Activated CD4-positive, alpha-beta T cell treated with anti-CD3 and anti-CD28 coated beads for 36 hours (primary cell): ENCODE measurements around the gene KISS1R. TPM values are rescaled to one million over a fixed set of nuclear protein-coding genes. Genes with fewer than 3 reads are reported as not detected.

Experiments used
- ATAC-seq: fragments of 200-7000 bp; cut with Tn5 transposase; one replicate; pipeline ENCODE4 v1.10.0; 2021; ENCODE audit warnings: mild to moderate bottlenecking, moderate library complexity
- CTCF ChIA-PET: fragments of 350-600 bp; sonication (Branson Sonifier 250); formaldehyde crosslinking; loops from one replicate; lab custom pipeline; 2021; ENCODE audit warnings: antibody characterized with exemption; lab: Charles Lee
- POLR2A ChIA-PET: fragments of 350-600 bp; sonication (Branson Sonifier 250); formaldehyde crosslinking; loops from one replicate; lab custom pipeline; 2021; ENCODE audit warnings: antibody characterized with exemption, inconsistent platforms; lab: Charles Lee
- DNase-seq: peaks from one replicate; pipeline ENCODE4 v3.0.0-alpha.2; 2020
- H3K27ac Mint-ChIP-seq: one replicate; pipeline ENCODE4 v1.8.0; 2021; ENCODE audit warnings: mixed read lengths
- H3K27me3 Mint-ChIP-seq: one replicate; pipeline ENCODE4 v1.8.0; 2021; ENCODE audit warnings: mixed read lengths
- H3K36me3 Mint-ChIP-seq: one replicate; pipeline ENCODE4 v1.8.0; 2021; ENCODE audit warnings: low read depth, mixed read lengths
- H3K4me1 Mint-ChIP-seq: one replicate; pipeline ENCODE4 v1.8.0; 2021; ENCODE audit warnings: mixed read lengths
- H3K4me3 Mint-ChIP-seq: one replicate; pipeline ENCODE4 v1.8.0; 2021; ENCODE audit warnings: mild to moderate bottlenecking, moderate library complexity, mixed read lengths
- H3K9me3 Mint-ChIP-seq: one replicate; pipeline ENCODE4 v1.8.0; 2021; ENCODE audit warnings: low read depth, mixed read lengths
- intact Hi-C, 2 experiments: fragments of 100-400 bp; cut with DNase I in 1 of 2; cut with micrococcal nuclease in 1 of 2; formaldehyde crosslinking; loops; one replicate each; pipeline versions ENCODE4 v1.14.2 to v1.15.1; 2022 to 2024; cut with DNase I, micrococcal nuclease
- total RNA-seq, 2 experiments: library from RNA; stranded (reverse); gene quantifications; one replicate each; pipeline ENCODE4 v1.2.3, GENCODE V29; 2021

KISS1R gene
- 10 to 100 TPM; 14.3 to 18.4 TPM for total RNA-seq

- intact Hi-C loops, result no loop called here
- ChIA-PET CTCF (interaction anchor here (0.7 kb wide), 1 partner anchor 54 kb away, joined by 3 read pairs; no protein-coding TSS in a partner anchor), POLR2A (no interaction called here)
- Mint-ChIP-seq H3K27me3 (no peaks in the 10 kb centered on the region), H3K36me3 (peaks cover 8% of the 10 kb centered on the region), H3K9me3 (no peaks in the 10 kb centered on the region), H3K4me1 (peaks cover 19% of the 10 kb centered on the region), H3K4me3 (peak within 1 kb of the TSS; percentile 80), H3K27ac (no peak within 1 kb of the TSS)
- ATAC-seq (peak; percentile 6), DNase-seq (peak; percentile 73)
Observed at GRCh38 chr19:917323-918151, at the start of gene KISS1R. Gene KISS1R (plus strand): TSS chr19:917333. CDS start chr19:917503, 170 bp downstream.

DNA sequence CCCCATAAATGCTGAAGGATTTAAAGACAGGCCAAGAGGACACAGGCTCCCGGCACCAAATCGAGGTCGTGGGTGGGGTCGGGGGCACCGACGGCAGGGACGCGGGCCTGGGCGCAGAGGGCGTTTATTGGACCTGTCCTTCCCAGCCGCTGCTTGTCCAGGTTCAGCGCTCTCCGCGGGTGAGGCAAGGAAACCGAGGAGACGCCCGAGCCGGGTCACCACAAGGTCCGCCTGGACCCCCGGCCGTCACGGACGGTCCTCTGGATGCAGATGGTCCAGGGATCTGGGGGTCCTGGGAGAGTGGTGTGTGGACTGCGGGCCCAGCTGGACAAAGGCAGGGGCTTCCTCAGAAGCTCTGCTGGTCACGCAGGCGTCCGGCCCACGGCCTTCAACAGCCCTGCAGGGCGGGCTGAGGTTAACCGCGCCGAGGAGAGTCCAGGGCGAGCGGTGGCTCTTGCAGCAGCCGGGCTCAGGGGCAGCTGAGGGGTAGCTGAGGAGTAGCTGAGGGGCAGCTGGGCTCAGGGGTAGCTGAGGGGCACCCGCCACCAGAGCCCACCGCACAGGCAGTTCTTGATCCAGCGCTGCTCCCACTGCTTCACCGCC lies 49.2 kb upstream of the KISS1R start:
- H3K9me3 Mint-ChIP-seq, result no peaks in the 10 kb centered on the region
- no peak overlapping the region for H3K4me3 Mint-ChIP-seq
- CTCF ChIA-PET, result no interaction called here
- POLR2A ChIA-PET, result no interaction called here
- DNase-seq, result no peak
- no peak overlapping the region for H3K27ac Mint-ChIP-seq
- intact Hi-C loops, result no loop called here
- ATAC-seq, result no peak
- peaks cover 9% of the 10 kb centered on the region for H3K36me3 Mint-ChIP-seq
- peaks cover 20% of the 10 kb centered on the region for H3K4me1 Mint-ChIP-seq
- no peaks in the 10 kb centered on the region for H3K27me3 Mint-ChIP-seq

GRCh38 chr19:868458-869244 lies 48.5 kb upstream of the KISS1R start:
- POLR2A ChIA-PET, result no interaction called here
- intact Hi-C loops, result no loop called here
- Mint-ChIP-seq H3K27ac (no peak overlapping the region), H3K9me3 (no peaks in the 10 kb centered on the region), H3K36me3 (peaks cover 9% of the 10 kb centered on the region), H3K4me3 (no peak overlapping the region), H3K4me1 (peaks cover 15% of the 10 kb centered on the region), H3K27me3 (no peaks in the 10 kb centered on the region)
- no peak for ATAC-seq
- CTCF ChIA-PET, result no interaction called here
- DNase-seq, result no peak

DNA sequence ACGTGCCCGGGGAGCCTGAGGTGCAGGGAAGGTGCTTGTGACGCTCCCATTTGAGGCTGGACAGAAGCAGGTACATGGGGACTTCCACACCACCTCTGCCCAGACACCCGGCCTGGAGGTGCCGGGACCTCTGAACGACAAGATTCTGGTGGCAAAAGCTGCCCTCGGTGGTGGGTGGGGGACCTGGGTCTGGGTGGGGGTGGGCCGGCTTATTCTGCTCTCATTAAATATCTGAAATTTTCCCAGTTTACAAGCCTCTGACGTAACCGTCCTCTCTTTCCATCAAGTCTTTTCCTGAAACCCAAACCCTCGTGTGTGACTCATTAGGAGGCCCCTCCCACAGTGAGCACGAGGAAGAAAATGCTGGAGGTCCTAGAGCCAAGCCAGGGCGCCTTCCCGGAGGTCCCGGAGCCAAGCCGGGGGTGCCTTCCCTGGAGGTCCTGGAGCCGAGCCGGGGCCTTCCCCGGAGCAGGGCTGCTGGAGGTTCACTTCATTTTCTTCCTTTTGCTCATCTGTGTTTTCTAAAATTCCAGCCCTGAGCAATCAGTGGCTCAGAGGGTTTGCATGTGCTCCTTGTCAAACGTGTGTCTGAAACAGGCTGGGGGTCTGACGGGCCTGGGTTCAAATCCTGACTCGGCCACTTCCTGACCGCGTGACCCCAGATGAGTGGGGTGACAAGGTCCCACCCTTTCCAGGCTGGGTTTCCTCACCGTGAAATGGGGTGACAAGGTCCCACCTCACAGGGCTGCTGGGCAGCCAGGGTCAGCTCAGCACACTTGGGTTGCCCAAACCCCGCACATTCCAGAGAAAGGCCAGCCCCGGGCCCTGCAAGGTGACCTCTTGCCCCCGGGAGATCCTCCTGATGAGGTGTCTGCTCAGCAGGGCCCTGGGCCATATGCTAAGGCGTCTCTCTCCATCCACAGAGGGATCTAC lies 47.6 kb upstream of the KISS1R start:
- H3K27ac Mint-ChIP-seq, result no peak overlapping the region
- ATAC-seq, result no peak
- no peaks in the 10 kb centered on the region for H3K27me3 Mint-ChIP-seq
- H3K4me1 Mint-ChIP-seq, result peaks cover 12% of the 10 kb centered on the region
- H3K36me3 Mint-ChIP-seq, result peaks cover 9% of the 10 kb centered on the region
- intact Hi-C loops, result no loop called here
- H3K9me3 Mint-ChIP-seq, result no peaks in the 10 kb centered on the region
- H3K4me3 Mint-ChIP-seq, result no peak overlapping the region
- ChIA-PET CTCF (no interaction called here), POLR2A (no interaction called here)
- no peak for DNase-seq

DNA sequence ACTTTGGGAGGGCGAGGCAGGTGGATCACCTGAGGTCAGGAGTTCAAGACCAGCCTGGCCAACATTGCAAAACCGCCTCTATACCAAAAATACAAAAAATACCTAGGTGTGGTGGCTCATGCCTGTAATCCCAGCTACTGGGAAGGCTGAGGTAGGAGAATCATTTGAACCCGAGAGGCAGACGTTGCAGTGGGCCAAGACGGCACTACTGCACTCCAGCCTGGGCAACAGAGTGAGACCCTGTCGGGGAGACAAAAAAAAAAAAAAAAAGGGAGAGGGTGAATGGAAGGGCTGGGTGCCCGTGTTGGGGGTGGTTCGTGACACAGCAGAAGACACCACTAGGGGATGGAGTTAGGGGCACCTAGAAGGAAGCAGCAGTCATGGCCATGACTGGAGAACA lies 46.8 kb upstream of the KISS1R start:
- ATAC-seq (no peak), DNase-seq (no peak)
- H3K4me3 Mint-ChIP-seq, result no peak overlapping the region
- peaks cover 9% of the 10 kb centered on the region for H3K36me3 Mint-ChIP-seq
- ChIA-PET CTCF (no interaction called here), POLR2A (no interaction called here)
- H3K27ac Mint-ChIP-seq, result no peak overlapping the region
- H3K9me3 Mint-ChIP-seq, result no peaks in the 10 kb centered on the region
- no peaks in the 10 kb centered on the region for H3K27me3 Mint-ChIP-seq
- intact Hi-C loops, result no loop called here
- peaks cover 12% of the 10 kb centered on the region for H3K4me1 Mint-ChIP-seq

- intact Hi-C loops, result no loop called here
- no peak for DNase-seq
- Mint-ChIP-seq H3K36me3 (peaks cover 9% of the 10 kb centered on the region), H3K4me1 (peaks cover 12% of the 10 kb centered on the region), H3K27ac (no peak overlapping the region), H3K27me3 (no peaks in the 10 kb centered on the region), H3K4me3 (no peak overlapping the region), H3K9me3 (no peaks in the 10 kb centered on the region)
- ChIA-PET POLR2A (no interaction called here), CTCF (no interaction called here)
- no peak for ATAC-seq
Observed at GRCh38 chr19:870963-871401, 46.2 kb upstream of the KISS1R start.

DNA sequence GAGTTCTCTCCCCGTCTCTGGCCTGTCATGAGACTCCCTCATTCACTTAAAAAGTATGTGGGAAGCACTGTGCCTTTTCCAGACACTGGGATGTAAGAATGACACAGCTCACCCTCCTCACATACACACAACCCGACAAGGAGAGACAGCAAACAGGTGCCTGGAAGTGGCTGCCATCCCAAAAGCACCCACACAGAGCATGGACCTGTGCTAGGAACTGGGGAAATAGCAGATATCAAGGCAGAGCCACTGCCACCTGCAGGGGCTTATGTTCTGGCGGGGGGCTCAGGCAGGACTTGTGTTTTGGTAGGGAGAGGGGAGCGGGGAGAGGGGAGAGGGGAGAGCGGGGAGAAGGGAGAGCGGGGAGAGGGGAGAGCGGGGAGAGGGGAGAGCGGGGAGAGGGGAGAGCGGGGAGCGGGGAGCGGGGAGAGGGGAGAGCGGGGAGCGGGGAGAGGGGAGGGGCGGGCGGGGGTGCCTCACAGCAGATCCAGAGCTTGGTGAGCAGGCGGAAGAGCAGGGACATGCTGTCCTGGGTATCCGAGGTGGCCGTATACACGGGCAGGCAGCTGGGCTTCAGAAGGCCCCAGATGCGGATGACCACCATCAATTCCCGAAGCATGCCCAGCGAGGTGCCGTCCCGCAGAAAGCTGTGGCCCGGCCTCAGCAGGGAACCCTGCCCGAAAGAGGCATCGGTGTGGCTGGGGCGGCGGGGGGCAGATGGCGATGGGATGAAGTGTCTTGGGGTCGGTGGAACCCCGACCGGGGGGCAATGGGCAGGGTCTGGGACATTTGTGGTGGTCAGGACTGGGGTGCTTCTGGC lies 45.5 kb upstream of the KISS1R start:
- ATAC-seq, result no peak
- no peak for DNase-seq
- H3K27me3 Mint-ChIP-seq, result no peaks in the 10 kb centered on the region
- H3K4me3 Mint-ChIP-seq, result no peak overlapping the region
- ChIA-PET POLR2A (interaction anchor here (0.6 to 1.3 kb wide), 2 partner anchors 8 to 80 kb away, joined by 3 to 4 read pairs; no protein-coding TSS in a partner anchor), CTCF (no interaction called here)
- peaks cover 9% of the 10 kb centered on the region for H3K36me3 Mint-ChIP-seq
- intact Hi-C loops, result no loop called here
- no peak overlapping the region for H3K27ac Mint-ChIP-seq
- no peaks in the 10 kb centered on the region for H3K9me3 Mint-ChIP-seq
- H3K4me1 Mint-ChIP-seq, result peaks cover 12% of the 10 kb centered on the region

- H3K36me3 Mint-ChIP-seq, result peaks cover 9% of the 10 kb centered on the region
- no peak overlapping the region for H3K4me3 Mint-ChIP-seq
- H3K27me3 Mint-ChIP-seq, result no peaks in the 10 kb centered on the region
- ATAC-seq (peak; percentile 90), DNase-seq (peak; percentile 88)
- intact Hi-C loops, result no loop called here
- H3K4me1 Mint-ChIP-seq, result peaks cover 12% of the 10 kb centered on the region
- no peak overlapping the region for H3K27ac Mint-ChIP-seq
- POLR2A ChIA-PET, result interaction anchor here (1.3 kb wide), 1 partner anchor 9 kb away, joined by 3 read pairs; no protein-coding TSS in a partner anchor
- no peaks in the 10 kb centered on the region for H3K9me3 Mint-ChIP-seq
- CTCF ChIA-PET, result interaction anchor here (0.8 kb wide), 1 partner anchor 128 kb away, joined by 3 read pairs; no protein-coding TSS in a partner anchor
Observed at GRCh38 chr19:872266-872951, 44.7 kb upstream of the KISS1R start.

- Mint-ChIP-seq H3K36me3 (peaks cover 9% of the 10 kb centered on the region), H3K4me3 (no peak overlapping the region), H3K9me3 (no peaks in the 10 kb centered on the region), H3K4me1 (peaks cover 12% of the 10 kb centered on the region), H3K27ac (no peak overlapping the region), H3K27me3 (no peaks in the 10 kb centered on the region)
- ATAC-seq (peak; percentile 89), DNase-seq (peak; percentile 85)
- ChIA-PET POLR2A (interaction anchor here (1.3 kb wide), 1 partner anchor 10 kb away, joined by 3 read pairs; no protein-coding TSS in a partner anchor), CTCF (interaction anchor here (0.8 kb wide), 1 partner anchor 128 kb away, joined by 3 read pairs; no protein-coding TSS in a partner anchor)
- intact Hi-C loops, result loop anchor here in 1 of 2 experiments (1.0 kb wide), 3 partner anchors 11 to 193 kb away; partner anchors contain the start of genes MED16 and RNU6-9
Observed at GRCh38 chr19:873084-873483, 44.0 kb upstream of the KISS1R start.
